Mesenteric fat pad (tissue), 1 donor: ENCODE results near the gene LURAP1L. TPM values are rescaled to one million over a fixed set of nuclear protein-coding genes. Genes with fewer than 3 reads are reported as not detected.

ENCODE experiments used
- DNase-seq: peaks from one replicate; pipeline ENCODE4 v3.0.0-alpha.2; 2020; ENCODE audit warnings: low spot score
- total RNA-seq: library from RNA; stranded (reverse); fragmentation: NEBNext Ultra II Directional; extraction: Animal tissue kit (Norgen Biotek cat#: 25700); gene quantifications from one replicate; pipeline ENCODE4 v1.2.1, GENCODE V29; 2021
- donor health status: DM: yes; HTN: yes; CAD: no.

LURAP1L gene
- total RNA-seq, 1 donor from 2014 or later = 21.7 TPM

DNA sequence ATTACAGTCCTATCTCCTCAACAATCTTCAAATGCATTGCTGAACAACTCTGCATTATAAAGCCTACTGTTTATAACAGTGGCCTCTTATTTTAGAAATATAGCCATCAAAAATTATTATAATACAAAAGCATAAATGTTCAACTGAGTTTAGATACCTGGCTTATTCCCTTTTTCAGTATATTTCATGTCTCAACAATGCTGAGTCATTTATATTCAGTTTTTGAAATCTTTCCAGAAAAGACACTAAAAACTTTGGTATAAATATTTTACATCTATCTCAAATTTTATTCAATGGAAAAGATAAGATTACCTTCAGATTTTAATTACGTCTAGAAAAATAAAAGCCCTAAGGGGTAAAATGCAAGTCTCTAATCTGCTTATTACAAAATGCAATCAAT, 37.9 kb downstream of the LURAP1L start:
- no peak for DNase-seq

DNA sequence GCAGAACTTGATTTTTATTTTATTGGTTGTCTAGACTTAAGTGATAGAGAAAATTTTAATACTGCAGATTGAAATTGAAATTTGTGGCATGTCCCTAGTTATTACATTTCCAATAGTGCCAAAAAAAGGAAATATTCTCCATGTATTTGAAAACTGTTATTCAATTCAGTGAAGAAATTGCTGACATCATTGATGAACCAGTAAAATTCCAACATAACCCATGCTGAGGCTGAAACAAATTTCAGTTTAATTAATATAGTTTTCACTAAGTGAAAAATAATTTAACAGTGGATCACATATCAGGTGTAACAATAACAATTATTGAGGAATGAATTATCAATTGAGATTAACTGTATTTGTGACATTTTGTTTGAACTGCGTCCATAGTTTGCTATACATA, 38.7 kb downstream of the LURAP1L start:
- no peak for DNase-seq

DNA sequence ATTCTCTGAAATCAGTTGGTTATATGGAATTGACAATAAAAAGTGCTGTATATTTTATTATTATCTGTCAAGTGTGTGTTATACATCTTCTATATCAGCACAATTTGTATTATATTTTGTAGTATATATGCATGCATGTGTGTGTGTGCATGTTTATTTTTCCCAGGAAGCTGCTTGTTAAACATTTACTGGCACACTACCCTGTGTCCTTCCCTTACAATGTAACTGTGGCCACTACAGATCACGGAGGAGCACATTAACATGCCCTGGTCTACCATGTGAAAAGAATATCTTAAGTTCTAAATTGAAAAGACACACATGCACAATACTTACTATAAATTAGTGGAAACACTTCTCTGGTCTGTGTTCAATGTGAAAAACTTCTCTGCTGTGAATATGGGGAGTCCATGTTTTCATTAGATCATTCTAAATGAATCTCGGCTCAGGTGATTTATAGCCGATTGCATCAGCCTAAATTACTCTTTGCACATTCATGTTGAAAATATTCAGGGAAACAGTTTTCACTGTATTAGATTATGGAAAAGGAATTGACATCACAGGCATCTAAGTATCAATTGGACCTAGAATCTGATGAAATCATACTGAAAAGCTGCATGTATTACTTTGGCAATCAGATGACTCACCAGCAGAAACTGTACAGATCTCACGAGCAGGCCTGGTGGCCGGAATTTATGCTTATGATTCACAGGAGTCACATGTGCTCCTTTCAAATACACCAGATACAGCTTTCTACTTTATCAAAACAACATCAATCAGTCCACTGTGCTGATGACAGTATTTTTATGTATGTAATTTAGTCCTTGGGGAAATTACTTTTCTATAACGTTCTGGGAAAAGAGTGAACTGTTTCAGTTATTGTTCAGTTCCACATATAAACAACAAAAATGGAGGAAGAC, 39.4 kb downstream of the LURAP1L start:
- no peak for DNase-seq

DNA sequence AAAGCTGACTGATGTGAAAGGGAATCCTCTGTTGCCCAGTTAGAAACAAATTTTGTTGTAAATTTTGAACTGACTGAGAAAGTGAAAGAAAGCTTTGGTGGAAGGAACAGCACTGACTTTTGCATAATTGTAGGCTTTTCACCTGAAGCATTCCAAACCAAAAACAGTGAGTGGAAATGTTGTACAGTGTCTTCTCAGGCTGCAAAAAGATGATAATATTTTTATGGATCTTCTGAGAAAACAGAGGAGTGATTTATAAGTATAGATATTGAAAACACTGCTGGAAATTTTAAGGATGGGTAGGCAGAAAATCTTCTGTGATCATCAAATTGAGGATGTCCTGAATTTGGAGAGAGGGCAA, 40.0 kb downstream of the LURAP1L start:
- no peak for DNase-seq

DNA sequence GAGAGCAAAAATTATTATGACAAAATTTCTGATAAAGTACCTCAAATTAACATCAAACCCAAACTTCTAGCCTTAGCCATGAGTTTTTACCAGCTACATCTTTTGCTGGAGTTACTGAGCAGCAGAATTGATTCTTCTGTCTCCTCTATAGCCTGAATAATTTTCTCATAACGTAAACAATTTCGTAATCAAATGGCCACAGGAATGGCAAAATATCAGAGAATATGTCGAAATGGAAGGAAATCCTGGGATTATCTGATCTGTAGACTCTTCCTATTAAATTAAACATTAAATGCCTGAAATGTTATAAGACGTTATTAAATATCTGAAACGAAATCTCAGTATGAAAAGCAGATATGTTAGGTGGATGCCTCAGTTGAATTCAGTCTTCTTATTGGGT, 41.1 kb downstream of the LURAP1L start:
- DNase-seq = no peak

DNA sequence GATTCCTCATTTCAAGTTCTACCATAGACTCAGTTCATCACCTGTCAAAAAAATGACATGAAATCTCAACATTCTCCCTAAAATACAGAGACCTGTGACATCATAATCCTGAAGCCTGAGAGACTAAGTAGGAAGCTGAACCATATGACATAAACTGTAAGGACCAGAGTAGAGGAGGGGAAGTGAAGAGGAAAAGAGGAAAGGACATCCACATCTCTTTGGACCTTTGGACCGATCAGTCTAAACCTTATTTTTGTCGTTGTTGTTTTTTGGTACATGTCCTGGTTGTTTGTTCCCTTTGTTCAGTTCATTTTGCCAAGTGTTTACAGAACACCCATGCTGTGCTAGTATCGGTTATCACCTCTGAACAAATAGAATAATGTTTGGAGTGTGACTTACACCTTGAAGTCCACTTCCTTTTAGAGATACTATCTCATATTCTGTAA, 41.9 kb downstream of the LURAP1L start:
- no peak for DNase-seq

DNA sequence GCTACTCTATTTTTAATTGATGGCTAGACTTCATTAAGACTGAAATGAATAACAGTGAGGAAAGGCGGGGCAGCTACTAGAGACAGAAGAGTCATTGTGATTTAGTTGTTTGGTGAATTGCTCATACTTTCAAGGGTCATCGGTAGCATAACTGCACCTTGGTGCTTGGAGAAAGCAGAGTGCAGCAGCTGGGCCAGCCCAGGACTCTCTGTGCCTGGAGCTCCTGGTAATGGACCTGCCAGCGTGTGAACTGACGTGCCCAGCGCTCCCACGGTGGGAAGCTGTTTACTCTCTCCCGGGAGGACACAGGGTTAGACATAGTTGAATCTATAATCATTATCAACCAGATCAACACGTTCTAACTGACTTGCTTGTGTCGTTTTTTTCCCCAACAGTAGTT, 42.9 kb downstream of the LURAP1L start:
- no peak for DNase-seq

DNA sequence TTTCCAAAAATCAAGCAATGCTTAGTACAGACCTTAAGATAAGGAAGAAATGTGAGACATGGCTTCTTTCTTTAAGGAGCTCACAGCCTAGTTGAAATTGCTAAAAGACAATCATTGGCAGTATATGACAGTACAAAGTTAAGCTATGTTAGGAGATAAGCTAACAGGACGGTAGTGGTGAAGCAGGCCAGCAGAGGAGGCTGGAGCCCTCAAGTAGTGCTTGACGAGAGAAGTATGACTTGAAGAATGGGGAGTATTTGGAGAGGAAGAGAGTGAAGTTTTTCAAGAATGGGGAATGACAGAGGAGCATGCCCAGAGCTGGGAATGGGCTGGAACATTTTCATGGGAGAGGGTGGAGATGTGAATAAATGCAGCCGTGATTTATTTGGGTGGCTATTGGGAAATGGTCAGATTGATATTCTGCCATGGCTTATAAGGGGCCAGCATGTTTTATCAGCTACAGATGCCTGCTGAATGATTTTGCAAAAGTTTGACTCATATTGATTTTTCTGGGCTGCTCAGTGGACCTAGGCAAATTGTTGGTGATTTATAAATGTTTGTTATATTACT, 43.7 kb downstream of the LURAP1L start:
- DNase-seq = no peak

DNA sequence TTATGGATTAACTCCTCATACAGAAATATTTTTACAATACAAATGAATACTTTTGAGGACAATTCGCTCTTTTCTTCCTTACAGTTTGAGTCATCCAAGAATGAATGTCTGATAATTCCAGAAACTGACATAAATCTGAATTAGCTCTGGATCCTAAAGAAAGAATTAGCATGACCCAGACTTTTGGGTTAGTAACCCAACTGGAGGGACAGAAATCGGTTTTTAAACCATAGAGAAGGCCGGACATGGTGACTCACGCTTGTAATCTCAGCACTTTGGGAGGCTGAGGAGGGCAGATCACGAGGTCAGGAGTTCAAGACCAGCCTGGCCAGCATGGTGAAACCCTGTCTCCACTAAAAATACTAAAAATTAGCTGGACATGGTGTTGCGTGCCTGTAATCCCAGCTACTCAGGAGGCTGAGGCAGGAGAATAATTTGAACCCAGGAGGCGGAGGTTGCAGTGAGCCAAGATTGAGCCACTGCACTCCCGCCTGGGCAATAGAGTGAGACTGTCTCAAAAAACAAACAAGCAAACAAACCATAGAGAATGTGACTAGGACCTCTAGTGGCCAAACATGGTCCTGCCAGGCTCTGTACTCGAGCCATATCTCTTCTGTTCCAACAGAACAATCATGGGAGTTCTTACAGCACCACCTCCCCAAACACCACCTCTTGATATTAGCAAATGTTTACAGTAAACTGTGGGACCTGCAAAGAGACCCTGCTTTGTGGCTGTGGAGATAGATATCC, 44.8 kb downstream of the LURAP1L start:
- no peak for DNase-seq

DNA sequence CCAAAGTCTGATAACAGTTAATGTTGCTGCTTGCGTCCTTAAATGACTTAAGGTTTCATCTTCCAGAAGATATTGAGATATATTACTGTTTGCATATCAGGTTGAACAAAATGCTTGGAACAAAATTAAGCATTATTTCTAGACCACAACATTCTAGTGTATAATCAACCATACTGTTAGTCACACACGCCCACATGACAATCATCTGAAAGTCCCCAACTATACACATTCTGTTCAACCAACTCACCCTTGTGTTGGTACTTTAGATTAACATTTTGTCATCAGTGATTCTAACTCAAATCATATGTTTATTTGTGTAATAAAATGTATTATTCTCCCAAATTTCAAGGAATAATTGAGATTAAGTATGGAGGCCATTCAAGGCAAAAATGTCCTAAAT, 47.3 kb downstream of the LURAP1L start:
- DNase-seq = no peak

DNA sequence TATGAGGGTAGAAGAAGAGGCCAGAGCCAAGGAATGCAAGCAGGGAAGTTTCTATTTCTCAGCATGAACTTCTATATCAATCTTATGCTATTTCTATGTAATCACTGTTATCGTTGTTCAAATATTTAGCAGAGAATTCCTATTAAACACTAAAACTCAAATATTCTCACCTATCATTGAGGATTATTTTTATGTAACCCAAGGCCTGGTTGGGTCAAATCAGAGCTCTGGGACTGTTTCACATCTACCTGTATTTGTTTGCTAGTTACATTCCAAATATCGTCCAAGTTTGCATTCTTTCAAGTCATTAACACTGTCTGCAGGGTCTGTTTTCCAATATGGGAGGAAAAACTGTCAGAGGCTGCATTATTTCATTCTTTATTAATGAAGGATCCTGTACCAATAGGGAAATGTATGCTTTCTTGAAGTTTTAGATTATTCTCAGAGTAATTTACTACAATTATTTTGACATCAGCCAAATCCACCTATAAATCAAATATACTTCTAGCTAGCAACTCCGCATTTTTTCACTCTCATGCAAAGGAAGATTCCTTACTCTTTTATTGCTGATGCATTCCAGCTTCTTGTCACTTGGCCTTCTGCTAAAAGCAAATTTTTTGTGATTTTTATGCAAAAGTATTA, 52.2 kb downstream of the LURAP1L start:
- no peak for DNase-seq

DNA sequence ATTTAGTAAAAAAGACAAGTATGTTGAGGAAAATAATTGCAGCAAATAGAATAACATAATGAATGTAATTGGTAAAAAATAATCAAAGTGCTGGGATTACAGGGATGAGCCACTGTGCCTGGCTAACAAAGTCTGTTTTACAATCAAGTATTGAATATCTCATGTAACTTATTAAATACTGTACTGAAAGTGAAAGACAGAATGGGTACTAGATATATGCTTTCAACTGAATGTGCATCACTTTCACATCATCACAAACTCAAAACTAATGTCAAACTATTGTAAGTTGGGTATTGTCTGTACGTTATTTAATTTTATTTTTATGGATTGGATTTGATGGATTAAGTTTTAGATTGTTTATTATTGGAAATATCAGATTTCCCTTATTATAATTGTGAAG, 58.9 kb downstream of the LURAP1L start:
- no peak for DNase-seq

DNA sequence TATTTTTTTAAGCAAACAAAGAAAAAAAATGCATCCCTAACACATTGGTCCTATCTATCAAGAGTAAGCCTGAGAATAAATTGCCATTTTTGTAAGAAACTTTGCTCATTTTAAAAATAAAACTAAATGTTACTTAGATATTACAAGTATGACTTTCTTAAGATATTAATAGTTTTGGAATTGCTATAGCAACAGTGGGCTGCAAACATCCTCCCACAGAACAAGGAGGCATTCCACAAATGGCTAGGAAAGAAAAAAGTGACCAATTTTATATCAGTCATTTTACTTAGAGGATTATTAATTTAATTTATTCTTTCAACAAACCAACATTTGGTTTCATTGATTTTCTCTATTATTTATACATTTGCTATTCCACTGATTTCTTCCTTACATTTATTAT, 63.7 kb downstream of the LURAP1L start:
- no peak for DNase-seq

DNA sequence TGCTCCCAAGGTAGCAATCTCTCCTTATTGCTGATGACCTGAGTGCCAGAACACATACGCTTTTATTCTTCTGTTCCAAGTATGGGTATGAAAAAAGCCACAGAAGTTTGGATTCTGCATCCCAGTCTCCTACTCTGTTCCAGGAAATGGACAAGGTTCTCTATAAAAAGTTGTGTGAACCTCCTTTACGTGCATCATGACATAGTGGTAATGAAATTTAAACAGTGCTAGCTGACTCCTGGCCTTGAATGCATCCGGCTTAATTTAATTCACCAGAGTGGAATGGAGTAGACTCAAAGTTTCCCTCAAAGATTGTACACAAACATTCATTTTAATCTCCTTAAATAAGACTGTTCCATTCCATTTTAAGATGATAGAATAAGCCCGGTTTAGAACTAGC, 68.9 kb downstream of the LURAP1L start:
- no peak for DNase-seq

DNA sequence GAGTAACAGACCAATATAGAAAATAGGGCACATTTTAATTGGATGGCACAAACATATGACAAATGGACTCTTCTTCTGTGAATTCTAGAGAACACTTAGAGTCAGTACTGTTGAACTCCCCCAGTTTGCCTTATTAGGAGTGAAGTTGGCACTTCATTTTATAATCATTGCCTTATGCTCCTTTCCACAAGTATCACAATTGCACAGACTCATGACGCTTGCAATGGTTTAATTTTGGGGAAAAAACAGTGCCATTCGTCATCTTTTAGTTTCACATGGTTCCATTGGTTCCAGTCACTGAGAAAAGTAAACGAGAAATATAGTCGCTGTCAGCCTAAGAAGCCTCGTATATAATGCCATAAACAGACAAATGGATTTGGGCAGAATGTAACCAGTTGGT, 71.2 kb downstream of the LURAP1L start:
- DNase-seq = no peak

DNA sequence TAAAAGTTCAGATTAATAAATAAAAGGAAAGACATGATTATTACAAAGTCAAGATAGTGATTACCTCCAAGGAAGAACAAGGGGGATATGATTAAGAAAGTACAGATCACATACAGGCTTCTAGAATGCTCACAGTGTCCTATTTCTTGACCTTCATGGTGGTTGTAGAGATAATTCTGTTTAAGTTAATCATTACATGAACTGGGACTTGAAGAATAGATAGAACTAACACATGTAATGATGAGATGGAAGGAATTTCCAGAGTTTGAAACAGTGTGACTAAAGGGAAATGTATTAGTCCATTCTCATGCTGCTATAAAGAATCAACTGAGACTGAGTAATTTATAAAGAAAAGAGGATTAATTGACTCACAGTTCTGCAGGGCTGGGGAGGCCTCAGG, 72.7 kb downstream of the LURAP1L start:
- DNase-seq = no peak

DNA sequence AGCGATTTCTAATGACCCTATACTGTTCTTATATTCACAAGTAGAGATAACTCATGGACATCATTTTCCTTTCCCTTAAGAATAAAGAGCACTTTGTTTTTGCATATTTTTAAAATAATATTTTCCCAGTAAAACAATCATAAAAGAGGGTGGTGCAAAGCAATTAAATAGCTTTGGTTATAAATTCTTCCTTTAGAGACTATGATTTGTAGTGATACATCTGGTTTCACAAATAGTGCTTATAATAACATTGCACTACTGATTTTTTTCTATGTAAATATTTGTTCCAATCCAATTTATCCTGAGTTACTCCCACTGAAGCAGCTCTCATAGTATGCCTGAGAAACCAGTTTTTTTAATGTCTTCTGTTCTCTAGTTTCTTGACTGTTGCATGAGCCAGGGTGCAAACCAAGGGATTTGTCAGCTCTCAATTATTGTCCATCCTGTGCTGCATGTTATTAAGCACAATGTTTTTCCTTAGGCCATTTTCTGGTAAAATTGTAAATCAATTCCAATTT, 74.7 kb downstream of the LURAP1L start:
- DNase-seq = no peak

DNA sequence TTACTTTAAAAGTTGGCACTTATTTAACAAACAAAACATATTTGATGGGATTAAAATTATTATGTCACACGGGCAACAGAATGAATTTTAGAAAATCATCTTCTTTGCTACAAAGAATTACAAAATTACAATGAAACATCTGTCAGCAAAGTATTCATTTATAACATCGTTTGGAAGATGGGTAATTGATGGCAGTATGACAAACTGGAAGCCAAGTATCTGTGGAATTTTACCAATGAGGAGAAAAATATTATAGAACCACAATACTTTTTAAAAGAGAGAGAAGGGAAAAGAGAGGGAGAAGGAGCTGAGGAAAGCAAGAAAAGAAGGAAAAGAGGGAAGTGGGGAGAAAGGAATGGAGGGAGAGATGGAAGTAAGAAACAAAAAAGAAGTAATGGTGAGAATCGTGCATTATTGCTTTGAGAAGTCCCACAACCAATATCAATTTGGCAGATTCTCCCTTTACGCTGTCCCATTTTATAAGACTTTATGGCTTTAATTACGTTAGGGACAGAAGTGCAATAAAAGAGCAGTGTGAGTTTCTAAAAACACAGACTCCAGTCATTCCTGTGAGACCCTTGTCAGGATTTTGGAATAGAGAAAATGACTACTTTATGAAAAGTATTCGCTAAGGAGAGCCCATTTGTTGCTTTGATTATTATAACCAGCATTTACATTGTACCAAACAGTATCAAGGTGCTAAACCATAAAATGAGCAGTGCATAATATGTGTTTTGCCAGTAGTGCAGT, 76.7 kb downstream of the LURAP1L start:
- no peak for DNase-seq

DNA sequence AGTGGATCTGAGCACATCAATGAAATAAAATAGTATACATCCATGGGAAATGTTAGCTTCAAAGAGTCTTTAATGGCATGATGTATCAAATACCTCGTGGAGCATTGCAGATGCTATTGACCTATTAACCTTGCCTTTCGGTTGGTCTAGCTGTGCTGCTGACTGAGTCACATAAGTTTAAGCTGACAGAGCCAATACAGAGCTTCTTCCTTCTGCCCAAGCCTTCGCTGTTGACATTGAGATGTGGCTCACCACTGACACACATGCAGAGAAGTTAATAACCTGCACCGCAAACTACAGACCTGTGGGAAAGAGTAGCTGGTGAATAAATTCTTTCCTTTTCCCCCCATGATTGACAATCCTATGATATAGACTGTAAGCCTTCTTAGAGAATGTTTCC, 78.2 kb downstream of the LURAP1L start:
- DNase-seq = no peak

DNA sequence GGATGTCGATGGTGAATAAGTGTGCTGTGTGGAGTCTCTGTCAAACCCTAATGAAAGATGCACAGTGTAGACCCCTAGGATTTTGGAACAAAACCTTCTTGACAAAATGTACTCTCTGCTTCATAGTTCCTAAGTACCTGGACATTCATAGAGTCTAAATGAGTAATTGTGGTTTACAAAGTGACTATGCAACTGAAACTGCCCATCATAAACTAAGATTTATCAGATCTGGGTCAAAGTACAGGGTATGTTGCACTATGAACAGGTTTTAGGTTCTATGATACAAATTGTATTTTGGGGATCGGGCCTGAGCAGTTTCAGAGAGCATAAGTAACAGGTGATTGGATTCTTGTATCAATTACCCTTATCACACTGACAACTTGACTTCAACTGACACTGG, 79.4 kb downstream of the LURAP1L start:
- no peak for DNase-seq

DNA sequence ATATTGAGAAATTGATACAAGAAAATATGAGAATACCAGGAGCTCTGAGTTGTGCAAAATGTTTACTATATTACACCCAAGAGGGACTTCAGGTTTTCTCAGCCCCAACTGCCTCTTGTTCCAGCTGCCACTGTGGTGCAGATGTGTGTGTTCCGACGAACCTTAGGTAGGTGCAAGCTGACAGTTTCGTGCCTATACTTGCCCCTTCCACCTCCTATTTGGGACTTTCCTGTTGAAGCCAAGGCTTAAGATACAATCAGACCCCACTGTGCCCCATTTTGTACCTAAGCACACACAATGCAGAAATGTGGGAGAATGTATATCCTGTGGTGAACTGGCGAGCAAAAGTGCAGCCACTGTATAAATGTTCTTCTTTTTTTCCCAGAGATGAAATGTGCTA, 80.2 kb downstream of the LURAP1L start:
- DNase-seq = no peak
